ENCODE results near the gene LNP1.

Gene LNP1

GRCh38 chr3:100483529-100483928 is 82.2 kb downstream of the LNP1 start:
- no peak for DNase-seq

DNA sequence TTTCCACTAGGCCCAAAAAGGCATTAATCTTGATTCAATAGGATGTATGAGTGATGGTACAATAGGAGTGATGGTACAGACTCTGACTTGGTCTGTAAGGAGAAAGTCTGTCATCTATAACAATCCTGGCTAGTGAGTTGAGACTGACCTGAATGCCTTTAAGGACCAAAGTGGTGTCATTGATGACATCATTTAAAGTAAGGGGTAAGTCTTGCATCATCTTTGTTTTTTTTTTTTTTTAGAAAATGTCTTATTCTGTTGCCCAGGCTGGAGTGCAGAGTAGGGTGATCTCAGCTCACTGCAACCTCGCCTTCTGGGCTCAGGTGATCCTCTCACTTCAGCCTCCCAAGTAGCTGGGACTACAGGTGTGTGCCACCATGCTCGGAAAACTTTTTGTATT is 85.5 kb downstream of the LNP1 start:
- no peak for DNase-seq

GRCh38 chr3:100489118-100489517 is 87.8 kb downstream of the LNP1 start:
- DNase-seq, result no peak

DNA sequence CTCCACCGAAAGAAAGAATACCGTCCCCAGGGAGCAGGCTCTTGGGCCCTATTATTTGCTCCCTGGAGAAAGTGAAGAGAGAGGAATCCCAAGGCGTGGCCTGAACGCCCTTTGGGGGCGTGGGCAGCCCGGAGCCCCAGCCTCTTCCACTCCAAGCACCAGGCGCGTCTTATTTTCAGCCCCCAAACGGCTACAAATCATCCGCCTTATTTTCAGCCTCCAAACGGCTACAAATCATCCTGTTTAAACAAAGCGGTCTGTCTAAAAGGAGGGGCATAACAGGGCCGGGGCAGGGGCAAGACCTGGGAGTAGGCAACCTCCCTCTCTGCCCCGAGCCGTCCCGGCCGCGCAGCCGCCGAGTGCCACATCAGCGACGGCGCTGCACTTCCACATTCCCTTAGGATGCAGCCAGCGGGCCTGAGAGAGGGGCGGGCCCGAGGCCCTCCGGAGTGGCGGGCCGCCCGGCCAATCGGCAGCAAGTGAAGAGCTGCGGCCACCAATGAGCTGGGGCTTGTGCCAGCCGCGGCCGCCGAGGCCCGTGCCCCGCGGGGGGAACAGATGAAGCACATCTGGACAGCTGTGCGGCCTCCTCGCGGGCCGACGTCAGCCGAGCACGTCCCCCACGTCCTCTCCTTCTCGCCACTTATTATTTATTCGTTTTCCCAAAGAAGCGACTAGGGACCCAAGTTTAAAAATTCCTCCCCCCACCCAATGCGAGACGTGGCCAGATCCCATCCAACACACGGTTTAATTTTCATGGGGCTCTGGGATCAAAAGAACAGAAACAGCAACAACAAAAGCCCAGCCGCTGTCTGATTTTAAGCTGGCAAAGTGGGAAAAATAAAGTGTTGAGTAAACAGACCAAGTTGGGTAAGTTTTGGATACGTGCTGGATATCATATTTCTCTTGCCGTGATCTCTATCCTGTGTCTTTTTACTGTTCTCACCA is 91.0 kb downstream of the LNP1 start, which contains the start of gene TMEM45A:
TSS of gene TMEM45A (plus strand) at position 561 of the 948 bp plus-strand sequence. CDS start 62,593 bp downstream, outside the sequence.
- DNase-seq, result peak; percentile 80

GRCh38 chr3:100496711-100497261 is 95.4 kb downstream of the LNP1 start:
- DNase-seq, result no peak

- DNase-seq, result no peak
Observed at GRCh38 chr3:100499651-100500050, 98.3 kb downstream of the LNP1 start.

DNA sequence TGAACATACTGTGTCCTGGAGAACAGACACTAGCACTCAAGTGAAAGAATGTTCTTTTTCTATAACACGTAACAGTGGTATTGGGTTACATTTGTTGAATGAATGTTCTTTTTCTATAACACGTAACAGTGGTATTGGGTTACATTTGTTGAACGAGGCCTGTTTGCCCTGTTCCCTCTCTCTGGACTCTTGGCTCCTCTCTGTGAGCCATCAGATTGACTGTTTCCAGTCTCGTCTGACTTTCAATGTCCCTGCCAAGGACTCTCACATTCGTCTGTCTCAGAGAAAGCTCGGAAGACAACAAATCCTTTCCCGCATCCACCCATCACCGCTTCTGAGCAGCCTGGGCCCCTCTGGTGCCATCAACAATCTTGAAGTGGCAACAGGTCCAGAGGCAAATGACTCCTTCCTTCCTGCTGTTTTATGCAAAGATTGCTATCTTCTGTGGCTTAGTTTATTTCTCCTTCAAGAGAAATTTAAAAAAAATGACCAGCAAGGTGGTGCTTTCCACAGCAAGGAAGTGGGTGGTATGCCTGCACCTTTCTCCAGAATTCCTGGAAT is 99.1 kb downstream of the LNP1 start:
- no peak for DNase-seq

- no peak for DNase-seq
Observed at GRCh38 chr3:100503448-100503847, 102.1 kb downstream of the LNP1 start.
